OCI-LY7 (cell line): Measurements from ENCODE around the gene POLA1.

Source experiments
- EZH2phosphoT487 ChIP-seq: fragments of 200-600 bp; sonication (generic); IDR thresholded peaks from 2 replicates; pipeline ENCODE4 v1.6.1; 2018; ENCODE audit warnings: low read depth, borderline replicate concordance, mild to moderate bottlenecking, mixed run types, antibody characterized with exemption, low read length, moderate library complexity, mixed read lengths
- TF ChIP-seq, protein P1 (sequence below): fragments of 200-600 bp; sonication (generic); conservative IDR thresholded peaks from 2 replicates; pipeline ENCODE4 v1.5.1; 2014; ENCODE audit warnings: mild to moderate bottlenecking, antibody characterized with exemption, low read length, moderate library complexity, mixed read lengths

DNA sequence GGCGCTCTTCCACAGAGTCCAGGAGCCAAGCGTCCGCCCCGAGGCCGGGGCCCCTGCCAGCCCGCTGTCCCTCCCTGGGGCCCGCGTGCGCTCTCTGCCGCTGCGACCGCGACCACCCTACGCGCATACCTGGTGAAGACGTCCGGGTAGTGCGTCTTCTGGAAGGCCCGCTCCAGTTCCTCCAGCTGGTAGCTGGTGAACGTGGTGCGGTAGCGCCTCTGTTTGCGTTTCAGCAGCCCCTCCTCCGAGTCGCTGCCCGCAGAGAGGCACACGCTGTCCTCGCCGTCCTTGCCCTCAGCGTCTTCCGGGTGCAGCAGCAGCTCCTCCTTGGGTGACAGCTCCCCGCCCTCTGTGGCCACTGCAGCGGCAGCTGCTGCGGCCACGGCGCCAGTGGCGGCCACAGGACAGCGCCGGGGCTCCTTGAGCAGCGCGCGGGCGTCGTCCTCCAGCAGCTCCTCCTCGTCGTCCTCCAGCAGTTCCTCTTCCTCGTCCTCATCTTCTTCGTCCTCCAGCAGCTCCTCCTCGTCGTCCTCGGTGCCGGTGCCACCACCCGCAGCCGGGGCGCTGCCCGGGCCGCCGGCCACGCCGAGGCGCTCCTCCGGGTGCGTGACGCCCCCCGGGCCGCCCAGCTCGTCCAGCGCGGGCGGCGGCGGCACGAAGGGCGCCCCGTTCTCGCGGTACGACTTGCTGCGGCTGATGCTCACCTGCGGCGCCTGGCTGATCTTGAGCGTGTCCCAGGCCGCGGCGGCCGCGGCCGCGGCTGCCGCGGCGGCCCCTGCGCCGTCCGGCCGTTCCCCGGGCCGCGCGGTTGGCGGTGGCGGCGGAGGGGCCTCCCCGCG lies 319.3 kb downstream of the POLA1 start:
- TF ChIP-seq, protein P1, sequence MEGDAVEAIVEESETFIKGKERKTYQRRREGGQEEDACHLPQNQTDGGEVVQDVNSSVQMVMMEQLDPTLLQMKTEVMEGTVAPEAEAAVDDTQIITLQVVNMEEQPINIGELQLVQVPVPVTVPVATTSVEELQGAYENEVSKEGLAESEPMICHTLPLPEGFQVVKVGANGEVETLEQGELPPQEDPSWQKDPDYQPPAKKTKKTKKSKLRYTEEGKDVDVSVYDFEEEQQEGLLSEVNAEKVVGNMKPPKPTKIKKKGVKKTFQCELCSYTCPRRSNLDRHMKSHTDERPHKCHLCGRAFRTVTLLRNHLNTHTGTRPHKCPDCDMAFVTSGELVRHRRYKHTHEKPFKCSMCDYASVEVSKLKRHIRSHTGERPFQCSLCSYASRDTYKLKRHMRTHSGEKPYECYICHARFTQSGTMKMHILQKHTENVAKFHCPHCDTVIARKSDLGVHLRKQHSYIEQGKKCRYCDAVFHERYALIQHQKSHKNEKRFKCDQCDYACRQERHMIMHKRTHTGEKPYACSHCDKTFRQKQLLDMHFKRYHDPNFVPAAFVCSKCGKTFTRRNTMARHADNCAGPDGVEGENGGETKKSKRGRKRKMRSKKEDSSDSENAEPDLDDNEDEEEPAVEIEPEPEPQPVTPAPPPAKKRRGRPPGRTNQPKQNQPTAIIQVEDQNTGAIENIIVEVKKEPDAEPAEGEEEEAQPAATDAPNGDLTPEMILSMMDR: no peak
- no peak for TF ChIP-seq EZH2phosphoT487
